ENCODE measurements around the gene C12orf57. TPM values are rescaled to one million over a fixed set of nuclear protein-coding genes. Genes with fewer than 3 reads are reported as not detected.

C12orf57 gene
- total and polyA plus RNA-seq, 2 of the 13 experiments (the other 11 are each of a cell fraction or from before 2014, with no cell fraction given), result 84.0 to 287 TPM

DNA sequence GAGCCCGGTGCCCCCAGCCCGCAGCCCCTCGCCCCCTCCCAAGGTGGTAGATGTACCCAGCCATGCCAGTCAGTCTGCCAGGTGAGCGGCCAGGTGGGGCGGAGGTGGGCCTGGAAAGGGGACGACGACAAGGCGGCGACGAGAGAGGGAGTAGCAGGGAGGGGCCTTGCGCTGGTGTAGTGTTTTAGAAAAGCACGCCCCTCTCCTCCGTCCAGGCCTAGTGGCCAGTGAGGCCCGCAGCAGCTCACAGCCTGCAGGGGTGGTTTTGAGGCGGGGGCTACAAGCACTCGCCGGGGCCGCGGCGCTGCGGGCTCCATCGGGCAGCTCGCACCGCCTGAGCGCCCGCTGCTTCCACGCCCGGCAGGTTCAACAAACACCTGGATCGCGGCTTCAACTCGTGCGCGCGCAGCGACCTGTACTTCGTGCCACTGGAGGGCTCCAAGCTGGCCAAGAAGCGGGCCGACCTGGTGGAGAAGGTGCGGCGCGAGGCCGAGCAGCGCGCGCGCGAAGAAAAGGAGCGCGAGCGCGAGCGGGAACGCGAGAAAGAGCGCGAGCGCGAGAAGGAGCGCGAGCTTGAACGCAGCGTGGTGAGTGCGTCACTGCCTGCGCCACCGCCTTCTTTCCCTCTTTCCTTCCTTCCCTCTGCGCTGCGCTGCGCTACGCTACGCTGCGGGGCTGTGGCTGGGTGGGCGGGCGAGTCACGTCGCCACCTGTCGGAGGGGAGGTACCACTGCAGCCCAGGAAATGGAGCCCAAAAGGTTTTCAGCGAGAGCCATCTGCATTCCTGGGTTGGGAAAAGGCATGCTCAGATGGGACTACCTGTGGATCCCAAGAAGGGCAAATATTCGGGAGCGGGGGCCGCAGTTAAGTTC lies 6.1 kb upstream of the C12orf57 start (continued):
- TF ChIP-seq FOXK2 (IDR thresholded peaks at IDR 0.05) (peak; percentile 7; the same call in 1 of the 2 replicates), ZNF235 (CRISPR knock-in tag; IDR thresholded peaks at IDR 0.05; ENCODE audit: borderline replicate concordance) (peak; percentile 74; the same call in 1 of the 2 replicates), ZFAT (CRISPR knock-in tag; conservative IDR thresholded peaks at IDR 0.05) (no peak), ZSCAN12 (CRISPR knock-in tag; IDR thresholded peaks at IDR 0.05) (peak; percentile 70; the same call in 1 of the 2 replicates), ZSCAN29 (CRISPR knock-in tag; conservative IDR thresholded peaks at IDR 0.05) (0 out of 2 replicates have a peak, but pooled peaks have one; percentile 37)
- TF ChIP-seq, protein P1, sequence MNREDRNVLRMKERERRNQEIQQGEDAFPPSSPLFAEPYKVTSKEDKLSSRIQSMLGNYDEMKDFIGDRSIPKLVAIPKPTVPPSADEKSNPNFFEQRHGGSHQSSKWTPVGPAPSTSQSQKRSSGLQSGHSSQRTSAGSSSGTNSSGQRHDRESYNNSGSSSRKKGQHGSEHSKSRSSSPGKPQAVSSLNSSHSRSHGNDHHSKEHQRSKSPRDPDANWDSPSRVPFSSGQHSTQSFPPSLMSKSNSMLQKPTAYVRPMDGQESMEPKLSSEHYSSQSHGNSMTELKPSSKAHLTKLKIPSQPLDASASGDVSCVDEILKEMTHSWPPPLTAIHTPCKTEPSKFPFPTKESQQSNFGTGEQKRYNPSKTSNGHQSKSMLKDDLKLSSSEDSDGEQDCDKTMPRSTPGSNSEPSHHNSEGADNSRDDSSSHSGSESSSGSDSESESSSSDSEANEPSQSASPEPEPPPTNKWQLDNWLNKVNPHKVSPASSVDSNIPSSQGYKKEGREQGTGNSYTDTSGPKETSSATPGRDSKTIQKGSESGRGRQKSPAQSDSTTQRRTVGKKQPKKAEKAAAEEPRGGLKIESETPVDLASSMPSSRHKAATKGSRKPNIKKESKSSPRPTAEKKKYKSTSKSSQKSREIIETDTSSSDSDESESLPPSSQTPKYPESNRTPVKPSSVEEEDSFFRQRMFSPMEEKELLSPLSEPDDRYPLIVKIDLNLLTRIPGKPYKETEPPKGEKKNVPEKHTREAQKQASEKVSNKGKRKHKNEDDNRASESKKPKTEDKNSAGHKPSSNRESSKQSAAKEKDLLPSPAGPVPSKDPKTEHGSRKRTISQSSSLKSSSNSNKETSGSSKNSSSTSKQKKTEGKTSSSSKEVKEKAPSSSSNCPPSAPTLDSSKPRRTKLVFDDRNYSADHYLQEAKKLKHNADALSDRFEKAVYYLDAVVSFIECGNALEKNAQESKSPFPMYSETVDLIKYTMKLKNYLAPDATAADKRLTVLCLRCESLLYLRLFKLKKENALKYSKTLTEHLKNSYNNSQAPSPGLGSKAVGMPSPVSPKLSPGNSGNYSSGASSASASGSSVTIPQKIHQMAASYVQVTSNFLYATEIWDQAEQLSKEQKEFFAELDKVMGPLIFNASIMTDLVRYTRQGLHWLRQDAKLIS (CRISPR knock-in tag; IDR thresholded peaks at IDR 0.05), result 0 out of 2 replicates have a peak, but pooled peaks have one; percentile 84
- TF ChIP-seq, protein P2, sequence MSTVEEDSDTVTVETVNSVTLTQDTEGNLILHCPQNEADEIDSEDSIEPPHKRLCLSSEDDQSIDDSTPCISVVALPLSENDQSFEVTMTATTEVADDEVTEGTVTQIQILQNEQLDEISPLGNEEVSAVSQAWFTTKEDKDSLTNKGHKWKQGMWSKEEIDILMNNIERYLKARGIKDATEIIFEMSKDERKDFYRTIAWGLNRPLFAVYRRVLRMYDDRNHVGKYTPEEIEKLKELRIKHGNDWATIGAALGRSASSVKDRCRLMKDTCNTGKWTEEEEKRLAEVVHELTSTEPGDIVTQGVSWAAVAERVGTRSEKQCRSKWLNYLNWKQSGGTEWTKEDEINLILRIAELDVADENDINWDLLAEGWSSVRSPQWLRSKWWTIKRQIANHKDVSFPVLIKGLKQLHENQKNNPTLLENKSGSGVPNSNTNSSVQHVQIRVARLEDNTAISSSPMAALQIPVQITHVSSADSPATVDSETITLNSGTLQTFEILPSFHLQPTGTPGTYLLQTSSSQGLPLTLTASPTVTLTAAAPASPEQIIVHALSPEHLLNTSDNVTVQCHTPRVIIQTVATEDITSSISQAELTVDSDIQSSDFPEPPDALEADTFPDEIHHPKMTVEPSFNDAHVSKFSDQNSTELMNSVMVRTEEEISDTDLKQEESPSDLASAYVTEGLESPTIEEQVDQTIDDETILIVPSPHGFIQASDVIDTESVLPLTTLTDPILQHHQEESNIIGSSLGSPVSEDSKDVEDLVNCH (CRISPR knock-in tag; IDR thresholded peaks at IDR 0.05), result no peak
- TF ChIP-seq, protein P3, sequence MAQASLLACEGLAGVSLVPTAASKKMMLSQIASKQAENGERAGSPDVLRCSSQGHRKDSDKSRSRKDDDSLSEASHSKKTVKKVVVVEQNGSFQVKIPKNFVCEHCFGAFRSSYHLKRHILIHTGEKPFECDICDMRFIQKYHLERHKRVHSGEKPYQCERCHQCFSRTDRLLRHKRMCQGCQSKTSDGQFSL (CRISPR knock-in tag; IDR thresholded peaks at IDR 0.05), result 0 out of 2 replicates have a peak, but pooled peaks have one; percentile 41
- TF ChIP-seq, protein P4, sequence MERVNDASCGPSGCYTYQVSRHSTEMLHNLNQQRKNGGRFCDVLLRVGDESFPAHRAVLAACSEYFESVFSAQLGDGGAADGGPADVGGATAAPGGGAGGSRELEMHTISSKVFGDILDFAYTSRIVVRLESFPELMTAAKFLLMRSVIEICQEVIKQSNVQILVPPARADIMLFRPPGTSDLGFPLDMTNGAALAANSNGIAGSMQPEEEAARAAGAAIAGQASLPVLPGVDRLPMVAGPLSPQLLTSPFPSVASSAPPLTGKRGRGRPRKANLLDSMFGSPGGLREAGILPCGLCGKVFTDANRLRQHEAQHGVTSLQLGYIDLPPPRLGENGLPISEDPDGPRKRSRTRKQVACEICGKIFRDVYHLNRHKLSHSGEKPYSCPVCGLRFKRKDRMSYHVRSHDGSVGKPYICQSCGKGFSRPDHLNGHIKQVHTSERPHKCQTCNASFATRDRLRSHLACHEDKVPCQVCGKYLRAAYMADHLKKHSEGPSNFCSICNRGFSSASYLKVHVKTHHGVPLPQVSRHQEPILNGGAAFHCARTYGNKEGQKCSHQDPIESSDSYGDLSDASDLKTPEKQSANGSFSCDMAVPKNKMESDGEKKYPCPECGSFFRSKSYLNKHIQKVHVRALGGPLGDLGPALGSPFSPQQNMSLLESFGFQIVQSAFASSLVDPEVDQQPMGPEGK (CRISPR knock-in tag; IDR thresholded peaks at IDR 0.05), result peak; percentile 68
- TF ChIP-seq, protein P5, sequence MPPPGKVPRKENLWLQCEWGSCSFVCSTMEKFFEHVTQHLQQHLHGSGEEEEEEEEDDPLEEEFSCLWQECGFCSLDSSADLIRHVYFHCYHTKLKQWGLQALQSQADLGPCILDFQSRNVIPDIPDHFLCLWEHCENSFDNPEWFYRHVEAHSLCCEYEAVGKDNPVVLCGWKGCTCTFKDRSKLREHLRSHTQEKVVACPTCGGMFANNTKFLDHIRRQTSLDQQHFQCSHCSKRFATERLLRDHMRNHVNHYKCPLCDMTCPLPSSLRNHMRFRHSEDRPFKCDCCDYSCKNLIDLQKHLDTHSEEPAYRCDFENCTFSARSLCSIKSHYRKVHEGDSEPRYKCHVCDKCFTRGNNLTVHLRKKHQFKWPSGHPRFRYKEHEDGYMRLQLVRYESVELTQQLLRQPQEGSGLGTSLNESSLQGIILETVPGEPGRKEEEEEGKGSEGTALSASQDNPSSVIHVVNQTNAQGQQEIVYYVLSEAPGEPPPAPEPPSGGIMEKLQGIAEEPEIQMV (CRISPR knock-in tag; IDR thresholded peaks at IDR 0.05; ENCODE audit: low read depth), result 0 out of 2 replicates have a peak, but pooled peaks have one; percentile 52
- TF ChIP-seq, protein P6, sequence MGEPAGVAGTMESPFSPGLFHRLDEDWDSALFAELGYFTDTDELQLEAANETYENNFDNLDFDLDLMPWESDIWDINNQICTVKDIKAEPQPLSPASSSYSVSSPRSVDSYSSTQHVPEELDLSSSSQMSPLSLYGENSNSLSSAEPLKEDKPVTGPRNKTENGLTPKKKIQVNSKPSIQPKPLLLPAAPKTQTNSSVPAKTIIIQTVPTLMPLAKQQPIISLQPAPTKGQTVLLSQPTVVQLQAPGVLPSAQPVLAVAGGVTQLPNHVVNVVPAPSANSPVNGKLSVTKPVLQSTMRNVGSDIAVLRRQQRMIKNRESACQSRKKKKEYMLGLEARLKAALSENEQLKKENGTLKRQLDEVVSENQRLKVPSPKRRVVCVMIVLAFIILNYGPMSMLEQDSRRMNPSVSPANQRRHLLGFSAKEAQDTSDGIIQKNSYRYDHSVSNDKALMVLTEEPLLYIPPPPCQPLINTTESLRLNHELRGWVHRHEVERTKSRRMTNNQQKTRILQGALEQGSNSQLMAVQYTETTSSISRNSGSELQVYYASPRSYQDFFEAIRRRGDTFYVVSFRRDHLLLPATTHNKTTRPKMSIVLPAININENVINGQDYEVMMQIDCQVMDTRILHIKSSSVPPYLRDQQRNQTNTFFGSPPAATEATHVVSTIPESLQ (CRISPR knock-in tag; conservative IDR thresholded peaks at IDR 0.05), result peak; percentile 79; the same call in 1 of the 2 replicates
